ENCODE results near the gene LARGE1. TPM values are rescaled to one million over a fixed set of nuclear protein-coding genes. Genes with fewer than 3 reads are reported as not detected.
A peak's percentile ranks its signal among the peaks of the same experiment; 100 is the strongest.

LARGE1 gene
- total and polyA plus RNA-seq, 5 donors: 23.8 to 100.0 (median 73.1) TPM

DNA sequence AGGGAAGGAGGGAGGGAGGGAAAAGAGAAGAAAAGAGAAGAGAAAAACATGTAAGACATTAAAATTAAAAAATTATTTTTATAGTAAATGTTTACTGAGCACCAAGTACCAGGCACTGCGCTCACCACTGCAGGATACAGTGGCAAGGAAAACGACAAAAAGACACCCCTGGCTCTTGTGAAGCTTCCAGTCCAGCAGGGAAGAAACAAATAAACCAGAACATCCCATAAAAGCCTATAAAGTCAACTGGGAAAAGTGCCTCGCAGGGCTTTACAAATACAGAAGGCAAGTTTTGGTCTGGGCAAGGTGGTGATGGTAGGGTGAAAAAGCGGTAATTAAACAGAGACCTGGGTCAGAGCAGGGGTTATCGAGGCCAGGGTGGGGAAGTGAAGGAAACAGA, 33.6 kb downstream of the LARGE1 start:
- no peak for ATAC-seq
- intact Hi-C loops (cut with DNase I): no loop called here
- 96% methylated on average over 5 of the region's 5 CpGs for WGBS

DNA sequence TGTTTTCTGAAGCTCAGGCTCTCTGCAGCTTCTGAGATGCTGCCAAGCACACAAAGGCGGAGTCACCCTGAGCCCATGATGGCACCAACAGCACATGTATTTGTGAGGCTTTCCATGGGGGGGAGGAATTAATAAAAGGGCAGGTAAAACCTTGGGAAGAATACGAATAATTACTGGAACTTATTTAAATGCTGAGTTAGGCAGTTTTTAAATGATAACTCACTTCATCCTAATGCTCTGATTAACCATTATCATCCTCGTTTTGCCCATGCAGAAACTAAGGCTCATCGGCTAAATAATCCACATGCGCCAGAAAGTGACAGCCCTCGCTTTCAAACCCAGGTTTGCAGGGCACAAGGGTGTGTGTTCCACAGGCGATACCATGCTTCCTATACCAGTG, 35.4 kb downstream of the LARGE1 start:
- Histone ChIP-seq H3K9me3 (ENCODE audit: control insufficient read depth, low read length) (no peaks in the 10 kb centered on the region), H3K27me3 (ENCODE audit: control insufficient read depth, insufficient read depth) (no peaks in the 10 kb centered on the region), H3K27ac (ENCODE audit: low read length) (peak overlapping the region; percentile 1), H3K4me1 (ENCODE audit: control insufficient read depth, insufficient read depth, low read length) (peaks cover 6% of the 10 kb centered on the region), H3K4me3 (ENCODE audit: low read length) (no peak overlapping the region)
- intact Hi-C loops (cut with DNase I): no loop called here
- no peak for DNase-seq
- 91% methylated on average over 7 of the region's 7 CpGs for WGBS
- ATAC-seq: peak in 1 of 2 donors; percentile 12

More for the DNA sequence above, 33.6 kb downstream of the LARGE1 start:
- H3K9me3 ChIP-seq (ENCODE audit: control insufficient read depth, low read length): no peaks in the 10 kb centered on the region
- no peak overlapping the region for H3K27ac ChIP-seq (ENCODE audit: low read length)
- no peak overlapping the region for H3K4me3 ChIP-seq (ENCODE audit: low read length)
- no peaks in the 10 kb centered on the region for H3K27me3 ChIP-seq (ENCODE audit: control insufficient read depth, insufficient read depth)
- DNase-seq: no peak
- H3K4me1 ChIP-seq (ENCODE audit: control insufficient read depth, insufficient read depth, low read length): peaks cover 4% of the 10 kb centered on the region

- Histone ChIP-seq H3K4me3 (ENCODE audit: low read length) (no peak overlapping the region), H3K9me3 (ENCODE audit: control insufficient read depth, low read length) (no peaks in the 10 kb centered on the region), H3K4me1 (ENCODE audit: control insufficient read depth, insufficient read depth, low read length) (peaks cover 4% of the 10 kb centered on the region), H3K27ac (ENCODE audit: low read length) (peak overlapping the region; percentile 1), H3K27me3 (ENCODE audit: control insufficient read depth, insufficient read depth) (no peaks in the 10 kb centered on the region)
- DNase-seq (no peak), ATAC-seq (peak; percentile 60 to 81)
- 70% methylated on average over 19 of the region's 19 CpGs for WGBS
- intact Hi-C loops (cut with DNase I): no loop called here
These were observed 36.1 kb downstream of the LARGE1 start for GRCh38 chr22:33883961-33884808.

GRCh38 chr22:33883561-33883960, 36.7 kb downstream of the LARGE1 start:
- intact Hi-C loops (cut with DNase I): no loop called here
- 89% methylated on average over 6 of the region's 6 CpGs for WGBS
- H3K27ac ChIP-seq (ENCODE audit: low read length): no peak overlapping the region
- ATAC-seq: no peak
- H3K9me3 ChIP-seq (ENCODE audit: control insufficient read depth, low read length): no peaks in the 10 kb centered on the region
- H3K27me3 ChIP-seq (ENCODE audit: control insufficient read depth, insufficient read depth): no peaks in the 10 kb centered on the region
- H3K4me3 ChIP-seq (ENCODE audit: low read length): no peak overlapping the region
- DNase-seq: no peak
- peaks cover 4% of the 10 kb centered on the region for H3K4me1 ChIP-seq (ENCODE audit: control insufficient read depth, insufficient read depth, low read length)

DNA sequence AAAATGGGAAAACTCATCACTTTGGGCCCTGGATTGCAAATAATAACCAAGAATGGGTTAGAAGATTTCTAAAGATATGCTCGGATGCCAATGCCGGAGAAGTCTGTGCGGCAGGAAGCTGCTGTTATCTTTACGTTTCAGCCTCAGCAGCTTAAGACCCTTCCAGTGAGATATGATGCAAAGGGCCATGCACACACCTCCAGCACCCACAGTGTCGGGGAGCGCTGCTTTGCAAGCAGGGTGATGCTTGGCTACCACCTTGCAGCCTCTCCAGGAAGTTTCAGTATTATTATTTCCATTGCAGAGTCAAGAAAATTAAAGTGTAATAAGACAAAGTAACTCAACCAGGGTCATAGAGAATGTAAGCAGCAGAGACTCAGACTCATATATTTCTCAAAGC, 37.3 kb downstream of the LARGE1 start:
- no peak overlapping the region for H3K27ac ChIP-seq (ENCODE audit: low read length)
- no peak for ATAC-seq
- no peak overlapping the region for H3K4me3 ChIP-seq (ENCODE audit: low read length)
- intact Hi-C loops (cut with DNase I): no loop called here
- no peak for DNase-seq
- H3K27me3 ChIP-seq (ENCODE audit: control insufficient read depth, insufficient read depth): no peaks in the 10 kb centered on the region
- WGBS: 84% methylated on average over 6 of the region's 6 CpGs
- H3K9me3 ChIP-seq (ENCODE audit: control insufficient read depth, low read length): no peaks in the 10 kb centered on the region
- H3K4me1 ChIP-seq (ENCODE audit: control insufficient read depth, insufficient read depth, low read length): peaks cover 4% of the 10 kb centered on the region

DNA sequence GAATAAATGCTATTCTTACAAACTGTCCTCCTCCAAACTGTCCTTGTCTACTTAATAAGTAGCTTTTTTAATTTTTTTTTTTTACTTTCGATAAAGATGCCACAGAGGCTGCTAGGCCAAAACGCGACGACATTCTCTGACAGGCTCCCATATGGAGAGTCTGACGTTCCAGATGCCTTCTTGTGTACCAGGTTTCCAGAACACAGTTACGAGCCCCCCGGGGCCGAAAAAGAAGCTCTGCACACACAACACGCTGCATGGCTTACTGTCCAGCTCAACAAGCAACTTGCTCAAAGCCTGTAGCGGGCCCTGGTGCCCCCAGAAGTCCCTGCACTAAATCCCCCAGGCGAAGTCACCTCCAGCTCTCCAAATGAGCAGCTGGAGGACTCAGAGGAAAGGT, 39.3 kb downstream of the LARGE1 start:
- no peaks in the 10 kb centered on the region for H3K27me3 ChIP-seq (ENCODE audit: control insufficient read depth, insufficient read depth)
- no peak overlapping the region for H3K27ac ChIP-seq (ENCODE audit: low read length)
- no peak overlapping the region for H3K4me3 ChIP-seq (ENCODE audit: low read length)
- peaks cover 5% of the 10 kb centered on the region for H3K4me1 ChIP-seq (ENCODE audit: control insufficient read depth, insufficient read depth, low read length)
- intact Hi-C loops (cut with DNase I): no loop called here
- H3K9me3 ChIP-seq (ENCODE audit: control insufficient read depth, low read length): no peaks in the 10 kb centered on the region
- no peak for DNase-seq
- no peak for ATAC-seq
- 92% methylated on average over 11 of the region's 11 CpGs for WGBS

DNA sequence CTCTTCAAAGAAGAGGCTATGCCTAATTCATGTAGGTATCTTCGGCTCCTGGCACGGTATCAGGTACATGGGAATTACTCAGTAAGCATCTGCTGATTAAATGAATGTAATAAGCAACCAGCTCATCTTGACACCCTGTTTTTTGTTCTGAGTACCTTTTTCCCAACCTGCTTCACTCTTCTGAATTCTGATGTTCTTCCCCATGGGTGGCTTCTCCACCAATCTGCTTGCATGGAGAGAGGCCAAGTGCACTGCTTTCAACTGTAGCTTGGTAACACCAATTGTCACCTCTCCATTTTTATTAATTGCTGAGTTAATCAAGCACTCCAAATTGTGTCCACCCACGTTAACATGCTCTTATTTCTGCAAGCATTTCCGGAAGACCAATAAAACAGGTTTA, 40.5 kb downstream of the LARGE1 start:
- no peak for ATAC-seq
- Histone ChIP-seq H3K27me3 (ENCODE audit: control insufficient read depth, insufficient read depth) (no peaks in the 10 kb centered on the region), H3K4me1 (ENCODE audit: control insufficient read depth, insufficient read depth, low read length) (peaks cover 12% of the 10 kb centered on the region), H3K4me3 (ENCODE audit: low read length) (no peak overlapping the region), H3K9me3 (ENCODE audit: control insufficient read depth, low read length) (no peaks in the 10 kb centered on the region), H3K27ac (ENCODE audit: low read length) (no peak overlapping the region)
- WGBS: 90% methylated on average over 4 of the region's 4 CpGs
- DNase-seq: no peak
- intact Hi-C loops (cut with DNase I): no loop called here

DNA sequence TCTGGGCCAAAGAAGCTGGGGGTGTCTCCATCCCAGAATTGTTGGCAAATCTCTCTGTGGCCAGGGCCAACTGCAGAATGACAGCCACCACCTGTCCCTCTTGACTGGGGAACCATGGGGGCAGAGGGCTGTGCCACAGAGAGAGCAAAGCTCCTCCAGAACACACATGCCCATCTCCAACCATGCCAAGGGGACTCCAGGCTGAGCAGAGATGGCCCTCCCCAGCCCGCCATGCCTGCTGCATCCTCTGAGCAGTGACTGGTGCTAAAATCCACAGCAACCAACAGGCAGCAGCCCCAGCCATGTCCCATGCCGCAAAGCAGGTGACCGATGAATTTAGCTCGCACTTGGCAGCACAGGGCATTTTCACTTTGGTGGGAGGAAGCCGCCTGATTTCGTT, 45.0 kb downstream of the LARGE1 start:
- WGBS: 54% methylated on average over 6 of the region's 6 CpGs
- Histone ChIP-seq H3K4me1 (ENCODE audit: control insufficient read depth, insufficient read depth, low read length) (peaks cover 22% of the 10 kb centered on the region), H3K27me3 (ENCODE audit: control insufficient read depth, insufficient read depth) (no peaks in the 10 kb centered on the region), H3K9me3 (ENCODE audit: control insufficient read depth, low read length) (no peaks in the 10 kb centered on the region), H3K27ac (ENCODE audit: low read length) (no peak overlapping the region), H3K4me3 (ENCODE audit: low read length) (no peak overlapping the region)
- DNase-seq (peak in 1 of 3 donors; percentile 54), ATAC-seq (peak; percentile 3 to 14)
- intact Hi-C loops (cut with DNase I): no loop called here

- peaks cover 25% of the 10 kb centered on the region for H3K4me1 ChIP-seq (ENCODE audit: control insufficient read depth, insufficient read depth, low read length)
- 81% methylated on average over 7 of the region's 7 CpGs for WGBS
- H3K27ac ChIP-seq (ENCODE audit: low read length): peak overlapping the region; percentile 77
- no peak overlapping the region for H3K4me3 ChIP-seq (ENCODE audit: low read length)
- intact Hi-C loops (cut with DNase I): no loop called here
- H3K27me3 ChIP-seq (ENCODE audit: control insufficient read depth, insufficient read depth): no peaks in the 10 kb centered on the region
- H3K9me3 ChIP-seq (ENCODE audit: control insufficient read depth, low read length): no peaks in the 10 kb centered on the region
- DNase-seq (no peak), ATAC-seq (no peak)
These were observed 46.1 kb downstream of the LARGE1 start for GRCh38 chr22:33874206-33874605.

DNA sequence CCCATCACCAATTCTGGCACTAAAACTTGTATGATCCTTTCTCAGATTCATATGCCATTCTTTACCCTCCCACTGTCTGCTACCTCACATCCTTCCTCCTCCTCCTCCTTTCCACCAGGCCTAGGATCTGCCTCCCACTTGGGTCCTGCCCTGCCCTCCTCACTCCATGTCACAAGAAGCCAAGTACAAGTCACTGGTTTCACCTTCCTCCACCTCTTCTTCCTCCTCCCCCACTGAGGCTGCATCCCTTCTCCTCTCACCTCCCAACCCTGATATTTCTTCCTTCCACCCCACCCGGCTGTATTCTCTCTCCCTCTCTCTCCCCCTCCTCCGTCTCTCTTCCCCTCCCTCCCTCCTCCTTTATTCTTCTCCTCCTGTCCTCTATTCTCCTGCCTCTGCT, 46.6 kb downstream of the LARGE1 start:
- Histone ChIP-seq H3K9me3 (ENCODE audit: control insufficient read depth, low read length) (no peaks in the 10 kb centered on the region), H3K4me3 (ENCODE audit: low read length) (no peak overlapping the region), H3K4me1 (ENCODE audit: control insufficient read depth, insufficient read depth, low read length) (peaks cover 25% of the 10 kb centered on the region), H3K27me3 (ENCODE audit: control insufficient read depth, insufficient read depth) (no peaks in the 10 kb centered on the region), H3K27ac (ENCODE audit: low read length) (peak overlapping the region; percentile 77)
- intact Hi-C loops (cut with DNase I): no loop called here
- ATAC-seq: peak in 1 of 2 donors; percentile 34
- WGBS: 52% methylated on average over 2 of the region's 2 CpGs
- no peak for DNase-seq

- intact Hi-C loops (cut with DNase I): no loop called here
- DNase-seq: peak; percentile 38 to 74 (median 73)
These were observed 47.1 kb downstream of the LARGE1 start for GRCh38 chr22:33873186-33873585.

More at GRCh38 chr22:33873186-33873585, 47.1 kb downstream of the LARGE1 start:
- Histone ChIP-seq H3K4me1 (ENCODE audit: control insufficient read depth, insufficient read depth, low read length) (peaks cover 25% of the 10 kb centered on the region), H3K27me3 (ENCODE audit: control insufficient read depth, insufficient read depth) (no peaks in the 10 kb centered on the region), H3K27ac (ENCODE audit: low read length) (peak overlapping the region; percentile 78), H3K9me3 (ENCODE audit: control insufficient read depth, low read length) (no peaks in the 10 kb centered on the region), H3K4me3 (ENCODE audit: low read length) (no peak overlapping the region)
- ATAC-seq: peak; percentile 83 to 90
- 22% methylated on average over 14 of the region's 14 CpGs for WGBS

Measured in right cardiac atrium (tissue), 5 donors.